HG03064 (cell line): ENCODE data around the gene SPAG4.

ENCODE experiments used
- ATAC-seq: cut with Tn5 transposase; IDR thresholded peaks from one replicate; pipeline ENCODE4 v1.9.1; 2021; ENCODE audit warnings: low read depth; ENCODE audit not compliant: unreplicated experiment

The SPAG4 gene

GRCh38 chr20:35619196-35620095 lies 3.8 kb downstream of the SPAG4 start:
- ATAC-seq = peak; percentile 33

DNA sequence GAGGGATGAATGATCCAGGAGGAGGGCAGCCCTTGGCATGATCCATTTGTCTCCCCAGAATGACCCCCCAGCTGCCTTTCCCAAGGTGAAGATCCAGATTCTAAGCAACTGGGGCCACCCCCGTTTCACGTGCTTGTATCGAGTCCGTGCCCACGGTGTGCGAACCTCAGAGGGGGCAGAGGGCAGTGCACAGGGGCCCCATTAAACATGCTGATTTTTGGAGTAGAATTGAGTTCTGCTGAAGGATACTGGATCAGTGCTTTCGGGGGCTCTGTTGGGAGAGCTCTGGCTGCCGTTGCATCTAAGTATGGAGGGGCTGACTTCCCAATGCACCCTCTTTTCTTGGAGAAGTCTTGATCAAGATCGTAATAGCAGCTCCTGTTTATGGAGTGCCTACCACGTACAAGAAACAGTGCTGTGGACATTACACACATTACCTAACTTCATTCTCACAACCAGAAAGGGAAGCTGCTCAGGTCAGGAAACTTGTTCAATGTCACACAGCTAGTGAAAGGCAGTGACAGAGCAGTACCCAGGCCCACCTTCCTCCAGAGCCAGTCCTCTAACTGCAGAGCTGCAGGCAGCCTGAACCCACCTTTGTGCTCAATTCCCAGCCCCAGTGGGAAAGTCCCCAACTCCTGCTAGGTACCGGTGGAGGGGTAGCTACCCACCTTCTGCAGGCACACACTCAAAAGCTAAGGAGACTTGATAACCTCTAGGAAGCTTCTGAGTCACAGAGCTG lies 5.4 kb downstream of the SPAG4 start:
- no peak for ATAC-seq

GRCh38 chr20:35621560-35621946 lies 5.9 kb downstream of the SPAG4 start:
- no peak for ATAC-seq

DNA sequence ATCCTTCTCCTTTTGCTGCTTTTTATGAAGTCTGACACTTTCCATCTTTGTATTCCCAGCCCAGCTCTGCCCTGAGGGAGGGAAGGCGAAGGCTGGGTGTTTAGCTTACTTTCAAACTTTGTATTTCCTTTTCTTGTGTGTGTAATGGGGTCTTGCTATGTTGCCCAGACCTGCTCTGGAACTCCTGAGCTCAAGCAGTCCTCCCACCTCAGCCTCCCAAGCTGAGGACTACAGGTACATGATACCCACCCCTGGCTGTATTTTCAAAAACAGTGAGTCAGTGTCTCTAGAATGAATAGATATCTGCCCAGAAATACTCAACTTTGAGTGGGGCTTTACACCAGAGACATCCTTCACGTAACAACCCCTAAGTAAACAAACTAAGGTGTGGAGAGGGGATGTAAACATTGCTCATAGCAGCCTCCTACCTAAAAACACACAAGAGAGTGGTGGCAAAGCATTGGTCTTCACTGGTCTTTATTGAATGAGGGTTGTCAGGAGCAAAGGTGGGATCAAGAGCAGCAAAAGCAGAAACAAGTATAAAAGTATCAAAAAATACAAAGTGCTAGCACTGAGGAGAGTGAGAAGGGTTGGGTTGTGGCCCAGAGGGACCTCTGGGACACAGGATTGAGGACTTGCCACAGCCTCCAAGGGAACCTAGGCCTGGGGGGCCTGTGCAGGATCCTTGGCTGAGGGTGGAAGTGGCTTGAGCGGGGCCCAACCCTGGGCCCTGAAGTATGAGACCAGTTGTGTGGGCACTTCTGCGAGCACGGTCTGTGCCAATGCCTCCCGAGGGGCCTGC lies 10.2 kb downstream of the SPAG4 start:
- no peak for ATAC-seq

DNA sequence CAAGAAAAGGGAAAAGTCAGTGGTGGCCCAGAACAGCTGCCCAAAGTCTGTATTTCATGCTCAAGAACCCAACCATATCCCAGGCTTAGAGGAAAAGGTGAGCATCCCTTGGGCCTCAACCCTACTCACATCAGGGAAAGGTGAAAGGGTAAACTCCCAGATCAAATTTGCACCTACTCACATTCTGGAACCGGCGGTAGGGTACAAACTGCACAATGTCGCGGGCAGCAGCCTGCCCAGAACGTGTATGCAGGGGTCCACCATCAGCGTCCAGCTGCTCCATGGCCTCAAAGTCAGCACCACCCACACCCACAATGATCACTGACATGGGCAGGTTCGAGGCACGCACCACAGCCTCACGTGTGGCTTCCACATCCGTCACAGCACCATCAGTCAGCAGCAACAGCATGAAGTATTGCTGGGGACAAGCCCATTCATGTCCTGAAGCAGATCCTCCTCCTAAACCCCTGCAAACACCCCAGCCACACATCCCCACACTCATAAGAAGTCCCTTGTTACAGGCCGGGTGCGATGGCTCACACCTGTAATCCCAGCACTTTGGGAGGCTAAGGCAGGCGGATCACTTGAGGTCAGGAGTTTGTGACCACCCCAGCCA lies 10.9 kb downstream of the SPAG4 start:
- no peak for ATAC-seq

DNA sequence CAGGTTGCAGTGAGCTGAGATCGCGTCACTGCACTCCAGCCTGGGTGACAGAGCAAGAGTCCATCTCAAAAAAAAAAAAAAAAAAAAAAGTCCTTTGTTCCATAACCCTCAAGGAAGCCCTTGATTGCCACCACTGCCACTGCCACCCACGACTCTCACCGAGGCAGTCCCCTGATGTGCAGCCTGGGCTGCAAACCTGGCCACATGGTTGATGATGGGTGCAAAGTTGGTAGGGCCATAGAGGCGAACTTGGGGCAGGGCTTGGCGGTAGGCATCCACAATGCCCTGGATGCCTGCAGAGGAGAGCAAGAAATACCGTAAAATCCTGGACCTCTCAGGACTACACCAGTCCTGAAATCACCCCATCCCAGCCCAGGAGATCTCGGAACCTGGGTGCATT lies 11.5 kb downstream of the SPAG4 start:
- no peak for ATAC-seq

- ATAC-seq = no peak
These were observed 14.0 kb downstream of the SPAG4 start for GRCh38 chr20:35629427-35630145.

DNA sequence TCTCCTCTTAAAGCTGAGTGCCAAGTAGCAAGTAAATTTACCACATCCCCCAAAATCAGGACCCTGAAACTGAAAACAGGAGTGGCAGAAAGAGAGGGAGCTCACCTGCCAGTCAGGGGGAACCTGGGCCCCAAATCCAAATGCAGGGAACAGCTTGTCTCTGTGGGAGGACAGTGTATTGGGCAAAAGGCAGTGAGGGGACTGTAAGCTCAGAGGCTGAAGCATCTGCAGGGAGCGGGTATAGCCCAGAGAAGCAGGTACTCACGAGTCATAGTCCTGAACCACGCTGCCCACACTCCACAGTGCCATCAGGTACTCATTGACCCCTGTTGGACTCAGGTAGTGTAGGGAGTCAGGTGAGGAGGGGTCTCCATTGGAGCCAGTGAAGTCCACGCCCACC lies 15.0 kb downstream of the SPAG4 start:
- no peak for ATAC-seq

GRCh38 chr20:35632539-35633115 lies 17.0 kb downstream of the SPAG4 start:
- no peak for ATAC-seq

DNA sequence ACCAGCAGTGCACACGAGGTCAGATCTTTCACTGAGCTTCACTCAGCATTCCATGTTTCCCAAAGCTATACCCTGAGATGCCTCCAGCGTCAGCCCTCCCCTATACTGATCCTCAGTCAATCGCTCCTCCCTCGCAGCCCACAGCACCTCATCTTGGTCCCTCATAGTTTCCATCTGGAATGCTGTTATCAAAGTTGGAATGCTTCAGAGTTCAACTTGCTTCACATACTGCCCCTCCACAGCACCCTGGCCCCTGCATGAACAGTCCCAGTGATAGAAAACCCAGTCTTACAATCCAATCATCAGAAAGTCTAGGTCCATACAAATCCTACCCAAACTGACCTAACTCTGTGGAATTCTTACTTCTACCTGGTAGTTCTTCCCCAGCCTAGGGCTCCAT lies 20.0 kb downstream of the SPAG4 start:
- no peak for ATAC-seq

- no peak for ATAC-seq
These were observed 20.5 kb downstream of the SPAG4 start for GRCh38 chr20:35636095-35636494.

GRCh38 chr20:35637276-35637675 lies 21.6 kb downstream of the SPAG4 start:
- ATAC-seq = no peak

- ATAC-seq = no peak
These were observed 23.1 kb downstream of the SPAG4 start for GRCh38 chr20:35638751-35639150.

GRCh38 chr20:35640724-35641123 lies 25.1 kb downstream of the SPAG4 start:
- ATAC-seq = no peak

DNA sequence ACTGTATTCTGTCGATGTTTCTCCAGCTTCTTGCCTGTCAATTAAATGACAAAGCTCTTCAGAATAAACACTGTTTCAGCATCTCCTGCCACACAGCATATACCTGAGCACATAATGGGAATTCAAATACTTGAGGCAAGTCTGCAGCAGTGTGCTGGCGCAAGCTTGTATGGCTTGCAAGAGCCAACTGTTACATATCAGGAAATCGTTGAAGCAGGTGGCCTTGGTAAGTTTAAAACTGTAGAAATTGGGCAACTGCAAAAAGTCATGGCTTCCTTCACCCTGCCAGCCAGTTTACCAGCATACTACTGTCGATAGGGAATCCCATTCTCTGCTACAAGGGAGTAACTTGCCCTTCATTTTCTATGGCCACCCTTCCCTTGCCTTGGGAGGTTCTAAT lies 26.1 kb downstream of the SPAG4 start:
- no peak for ATAC-seq

GRCh38 chr20:35643045-35643444 lies 27.4 kb downstream of the SPAG4 start:
- ATAC-seq = no peak

DNA sequence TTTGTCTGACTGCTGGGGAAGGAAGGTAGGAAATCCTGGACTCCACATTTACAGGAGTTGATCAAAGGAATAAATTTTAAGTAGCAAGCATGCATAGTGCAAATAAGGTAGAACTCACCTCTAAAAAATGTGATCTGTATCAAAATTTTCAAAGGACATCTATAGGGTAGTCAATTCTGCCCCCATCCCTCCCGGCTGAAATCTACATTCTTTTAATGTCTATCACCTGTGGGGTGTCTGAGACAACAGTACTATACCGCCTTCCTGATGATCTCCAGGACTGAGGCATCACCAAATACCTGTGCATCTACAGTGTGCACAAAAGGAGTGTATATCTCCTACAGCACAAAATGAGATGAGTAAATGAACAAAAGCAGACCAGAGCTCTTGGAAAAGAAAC lies 29.2 kb downstream of the SPAG4 start:
- no peak for ATAC-seq

- no peak for ATAC-seq
These were observed 33.2 kb downstream of the SPAG4 start for GRCh38 chr20:35648836-35649235.

DNA sequence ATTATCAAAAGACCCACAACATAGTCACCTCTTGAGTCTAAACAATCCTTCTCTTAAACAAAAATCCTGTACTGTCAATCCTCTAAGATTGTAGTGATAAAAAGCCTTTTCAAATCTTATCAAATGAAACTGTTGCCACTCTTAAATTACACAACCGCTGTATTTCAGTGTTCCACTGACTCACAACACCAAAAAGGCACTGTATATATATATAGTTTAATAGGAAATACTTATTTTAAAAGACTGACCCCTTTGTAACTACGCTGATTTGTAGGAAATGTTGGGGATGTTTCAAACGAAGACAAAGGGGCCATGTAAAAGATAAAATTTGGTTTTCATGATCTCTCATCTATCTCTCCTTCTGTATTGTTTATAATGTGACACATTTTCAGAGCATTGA lies 35.0 kb downstream of the SPAG4 start:
- ATAC-seq = no peak

- ATAC-seq = no peak
These were observed 36.3 kb downstream of the SPAG4 start for GRCh38 chr20:35651958-35652357.
